H1 (cell line): ENCODE results near the gene PDE4B. TPM values are rescaled to one million over a fixed set of nuclear protein-coding genes. Genes with fewer than 3 reads are reported as not detected.

Experiments
- CTCF ChIA-PET: fragments of 300-600 bp; sonication (Branson Sonifier 250); formaldehyde crosslinking; loops from one replicate; lab custom pipeline; 2021; ENCODE audit not compliant: partially characterized antibody; lab: Charles Lee
- POLR2A ChIA-PET: fragments of 300-600 bp; sonication (Branson Sonifier 250); formaldehyde crosslinking; loops from one replicate; lab custom pipeline; 2021; ENCODE audit warnings: inconsistent platforms; ENCODE audit not compliant: partially characterized antibody; lab: Charles Lee
- DNase-seq, 2 experiments: peaks; one replicate each; pipeline versions ENCODE4 v3.0.0 to v3.0.0-alpha.2; 2010 to 2022; ENCODE audit warnings: low spot score in 2 of 2, low read depth in 1 of 2, mixed read lengths in 1 of 2
- FAIRE-seq: peaks from 2 replicates; lab custom pipeline; 2011; peaks lifted over from hg19 to GRCh38; lab: Jason Lieb, UNC
- H2AFZ ChIP-seq: 2 replicates; pipeline ENCODE4 v1.8.1; 2012; ENCODE audit warnings: low read length, inconsistent platforms
- H2AK5ac ChIP-seq: 2 replicates; pipeline ENCODE4 v1.6.1; 2013; ENCODE audit warnings: low read depth, low read length
- H2BK120ac ChIP-seq: replicated peaks from 2 replicates; pipeline ENCODE3; 2013; ENCODE audit warnings: low read depth, low read length, inconsistent platforms
- H2BK12ac ChIP-seq: 2 replicates; pipeline ENCODE4 v1.6.1; 2013; ENCODE audit warnings: low read depth, low read length
- H2BK15ac ChIP-seq: 2 replicates; pipeline ENCODE4 v1.6.1; 2013; ENCODE audit warnings: low read length
- H2BK20ac ChIP-seq: 2 replicates; pipeline ENCODE4 v1.6.1; 2013; ENCODE audit warnings: low read length
- H2BK5ac ChIP-seq: 2 replicates; pipeline ENCODE4 v1.6.1; 2013; ENCODE audit warnings: low read depth, low read length
- H3K14ac ChIP-seq: 2 replicates; pipeline ENCODE4 v1.6.1; 2013; ENCODE audit warnings: inconsistent platforms; ENCODE audit not compliant: insufficient read length
- H3K18ac ChIP-seq: 2 replicates; pipeline ENCODE4 v1.6.1; 2013; ENCODE audit warnings: low read length; ENCODE audit errors: extremely low read depth
- H3K23ac ChIP-seq: 2 replicates; pipeline ENCODE4 v1.6.1; 2013; ENCODE audit warnings: inconsistent platforms; ENCODE audit not compliant: insufficient read length
- H3K23me2 ChIP-seq: 2 replicates; pipeline ENCODE4 v1.6.1; 2013; ENCODE audit warnings: low read depth, low read length
- H3K27ac ChIP-seq: 2 replicates; pipeline ENCODE4 v1.6.1; 2011; ENCODE audit warnings: low read depth, low read length, inconsistent platforms
- H3K27me3 ChIP-seq, 4 experiments: replicated peaks in 1 of 4; 1 replicate in 1 of 4; 2 replicates in 3 of 4; pipeline versions ENCODE4 v1.6.1 to v1.8.1; 2011 to 2013; ENCODE audit warnings: low read length in 3 of 4, mild to moderate bottlenecking in 3 of 4, inconsistent platforms in 2 of 4, mixed read lengths in 2 of 4, moderate library complexity in 1 of 4; ENCODE audit not compliant: control insufficient read depth in 3 of 4, insufficient read depth in 3 of 4; ENCODE audit errors: extremely low read depth in 1 of 4
- H3K36me3 ChIP-seq, 4 experiments: 2 replicates each; pipeline versions ENCODE4 v1.6.1 to v1.8.1; 2011 to 2013; ENCODE audit warnings: mild to moderate bottlenecking in 4 of 4, low read length in 3 of 4, moderate library complexity in 2 of 4, control low read depth in 1 of 4, inconsistent platforms in 1 of 4; ENCODE audit not compliant: insufficient read depth in 4 of 4, control insufficient read depth in 2 of 4
- H3K4ac ChIP-seq: replicated peaks from 2 replicates; pipeline ENCODE3; 2013; ENCODE audit warnings: low read length, low read depth, mixed read lengths, inconsistent platforms; ENCODE audit not compliant: insufficient read length
- H3K4me1 ChIP-seq, 4 experiments: replicated peaks in 1 of 4; 1 replicate in 1 of 4; 2 replicates in 3 of 4; pipeline versions ENCODE4 v1.6.1 to v1.8.1; 2011 to 2013; ENCODE audit warnings: low read length in 3 of 4, inconsistent platforms in 2 of 4, mixed read lengths in 1 of 4; ENCODE audit not compliant: insufficient read depth in 4 of 4, control insufficient read depth in 3 of 4
- H3K4me2 ChIP-seq, 2 experiments: 2 replicates each; pipeline versions ENCODE4 v1.6.1 to v1.8.1; 2011 to 2013; ENCODE audit warnings: low read depth in 2 of 2, low read length in 2 of 2, control low read depth in 1 of 2, inconsistent platforms in 1 of 2, mild to moderate bottlenecking in 1 of 2; ENCODE audit not compliant: insufficient read depth in 1 of 2
- H3K4me3 ChIP-seq, 4 experiments: fragments of 200-600, 300-600 bp in 1 of 4; sonication (generic), shearing (Covaris generic), sonication (Bioruptor Twin) in 1 of 4; 2 replicates each; pipeline versions ENCODE4 v1.5.1 to v1.8.1; 2011 to 2016; ENCODE audit warnings: low read length in 4 of 4, low read depth in 3 of 4, control low read depth in 2 of 4, inconsistent platforms in 2 of 4, mild to moderate bottlenecking in 2 of 4, mixed read lengths in 1 of 4, moderate library complexity in 1 of 4; ENCODE audit not compliant: insufficient read depth in 2 of 4; ENCODE audit errors: extremely low read depth in 1 of 4
- H3K56ac ChIP-seq: replicated peaks from 2 replicates; pipeline ENCODE3; 2013; ENCODE audit warnings: low read depth, mild to moderate bottlenecking, mixed read lengths, low read length, inconsistent platforms; ENCODE audit not compliant: insufficient read length
- H3K79me1 ChIP-seq: 2 replicates; pipeline ENCODE4 v1.6.1; 2013; ENCODE audit warnings: low read depth, low read length, control low read depth
- H3K79me2 ChIP-seq, 2 experiments: 2 replicates each; pipeline versions ENCODE4 v1.6.1 to v1.8.1; 2012 to 2013; ENCODE audit warnings: low read length in 2 of 2, mild to moderate bottlenecking in 2 of 2, inconsistent platforms in 1 of 2; ENCODE audit not compliant: insufficient read depth in 2 of 2, control insufficient read depth in 1 of 2
- H3K9ac ChIP-seq, 4 experiments: replicated peaks in 1 of 4; 1 replicate in 1 of 4; 2 replicates in 3 of 4; pipeline versions ENCODE4 v1.6.1 to v1.8.1; 2011 to 2013; ENCODE audit warnings: low read depth in 3 of 4, low read length in 3 of 4, control low read depth in 2 of 4, mild to moderate bottlenecking in 2 of 4, moderate library complexity in 2 of 4, inconsistent platforms in 1 of 4; ENCODE audit errors: extremely low read depth in 1 of 4
- H3K9me3 ChIP-seq, 2 experiments: 2 replicates each; pipeline versions ENCODE4 v1.6.1 to v1.8.1; 2012 to 2013; ENCODE audit warnings: mild to moderate bottlenecking in 2 of 2, moderate library complexity in 2 of 2, control low read depth in 1 of 2, inconsistent platforms in 1 of 2, low read depth in 1 of 2, low read length in 1 of 2, mixed read lengths in 1 of 2; ENCODE audit not compliant: insufficient read depth in 2 of 2
- H4K20me1 ChIP-seq, 2 experiments: replicated peaks in 1 of 2; 2 replicates each; pipeline versions ENCODE3 to v1.8.1; 2011 to 2013; ENCODE audit warnings: inconsistent platforms in 2 of 2, low read length in 2 of 2, mild to moderate bottlenecking in 1 of 2; ENCODE audit not compliant: insufficient read depth in 2 of 2, control insufficient read depth in 1 of 2
- H4K5ac ChIP-seq: 2 replicates; pipeline ENCODE4 v1.6.1; 2013; ENCODE audit warnings: low read length, low read depth, mixed read lengths, inconsistent platforms; ENCODE audit not compliant: insufficient read length
- H4K8ac ChIP-seq: 2 replicates; pipeline ENCODE4 v1.8.0; 2013; ENCODE audit warnings: mild to moderate bottlenecking, moderate library complexity, low read length, inconsistent platforms; ENCODE audit not compliant: insufficient read depth; ENCODE audit errors: extremely low read depth
- H4K91ac ChIP-seq: replicated peaks from 2 replicates; pipeline ENCODE3; 2013; ENCODE audit warnings: low read length, mixed read lengths, inconsistent platforms; ENCODE audit not compliant: insufficient read length
- CREB1 ChIP-seq: IDR thresholded peaks from 2 replicates; pipeline ENCODE4 v1.6.1; 2012; ENCODE audit warnings: inconsistent platforms
- EP300 ChIP-seq, 2 experiments: IDR thresholded peaks; 1 replicate in 1 of 2; 2 replicates in 1 of 2; pipeline ENCODE4 v1.6.1; 2011 to 2012; ENCODE audit warnings: low read depth in 2 of 2, low read length in 2 of 2, mild to moderate bottlenecking in 2 of 2, borderline replicate concordance in 1 of 2, inconsistent platforms in 1 of 2, moderate library complexity in 1 of 2
- JUN ChIP-seq: IDR thresholded peaks from 2 replicates; pipeline ENCODE4 v1.6.1; 2011; ENCODE audit warnings: low read depth, mild to moderate bottlenecking, improper control_type of control experiment, low read length
- KDM1A ChIP-seq: fragments of 200-600, 300-600 bp; sonication (generic); IDR thresholded peaks from 2 replicates; pipeline ENCODE4 v1.7.1; 2016; ENCODE audit warnings: mild to moderate bottlenecking, low read length, borderline replicate concordance
- KDM4A ChIP-seq: IDR thresholded peaks from one replicate; pipeline ENCODE4 v1.7.1; 2012; ENCODE audit warnings: low read depth, mild to moderate bottlenecking, moderate library complexity, low read length, inconsistent platforms; ENCODE audit not compliant: severe bottlenecking
- MAFK ChIP-seq: IDR thresholded peaks from 2 replicates; pipeline ENCODE4 v1.6.1; 2012; ENCODE audit warnings: low read depth, mild to moderate bottlenecking, improper control_type of control experiment, low read length
- NANOG ChIP-seq: IDR thresholded peaks from 2 replicates; pipeline ENCODE4 v1.6.1; 2011; ENCODE audit warnings: low read length, low read depth, mild to moderate bottlenecking, inconsistent platforms; ENCODE audit not compliant: insufficient read depth, poor library complexity, severe bottlenecking
- PHF8 ChIP-seq: fragments of 200-600 bp; sonication (generic); conservative IDR thresholded peaks from 2 replicates; pipeline ENCODE4 v1.7.1; 2012; ENCODE audit warnings: low read depth, mild to moderate bottlenecking, inconsistent platforms, low read length, moderate library complexity
- POLR2A ChIP-seq, 2 experiments: IDR thresholded peaks; 1 replicate in 1 of 2; 2 replicates in 1 of 2; pipeline ENCODE4 v1.6.1; 2011; ENCODE audit warnings: low read depth in 2 of 2, low read length in 2 of 2, mild to moderate bottlenecking in 2 of 2; ENCODE audit errors: control extremely low read depth in 1 of 2
- RXRA ChIP-seq: IDR thresholded peaks from 2 replicates; pipeline ENCODE4 v1.6.1; 2011; ENCODE audit warnings: low read depth, mild to moderate bottlenecking, low read length, moderate library complexity; ENCODE audit not compliant: insufficient read depth
- SIN3A ChIP-seq, 2 experiments: IDR thresholded peaks in 1 of 2; conservative IDR thresholded peaks in 1 of 2; 2 replicates each; pipeline ENCODE4 v1.6.1; 2011 to 2012; ENCODE audit warnings: low read length in 2 of 2, improper control_type of control experiment in 1 of 2, low read depth in 1 of 2, mild to moderate bottlenecking in 1 of 2
- SP1 ChIP-seq: IDR thresholded peaks from 2 replicates; pipeline ENCODE4 v1.6.1; 2011; ENCODE audit warnings: low read depth, low read length
- SP2 ChIP-seq: IDR thresholded peaks from 2 replicates; pipeline ENCODE4 v1.6.1; 2012; ENCODE audit warnings: mild to moderate bottlenecking, low read length, inconsistent platforms
- YY1 ChIP-seq: IDR thresholded peaks from 2 replicates; pipeline ENCODE4 v1.6.1; 2011; ENCODE audit warnings: low read depth, mild to moderate bottlenecking, low read length
- WGBS, 2 experiments: shearing (Covaris generic) in 1 of 2; methylation state at CpG; one replicate each; pipeline versions ENCODE4 v1.1.6 to v1.1.7; 2013 to 2015; ENCODE audit warnings: low lambda C conversion rate in 2 of 2, mixed read lengths in 2 of 2, inconsistent platforms in 1 of 2, low coverage in 1 of 2, missing lambda C conversion rate in 1 of 2; ENCODE audit not compliant: insufficient replicate concordance in 2 of 2, insufficient coverage in 1 of 2, insufficient read length in 1 of 2; ENCODE audit errors: extremely low coverage in 1 of 2, missing lambda C conversion rate in 1 of 2; 5-methylcytosine and 5-hydroxymethylcytosine counted together
- polyA plus RNA-seq, 7 experiments: library from polyadenylated mRNA; depleted of rRNA in 3 of 7; stranded (reverse) in 5 of 7; unstranded in 2 of 7; fragments of >200 nt in 5 of 7; fragments of 200-250 nt in 2 of 7; gene quantifications; 1 replicate in 5 of 7; 2 replicates in 1 of 7; 4 replicates in 1 of 7; pipeline versions ENCODE4 v1.2.1 to v1.2.3, GENCODE V29; 2011 to 2013; ENCODE audit warnings: missing spikeins in 2 of 7, mixed read lengths in 2 of 7
- total RNA-seq: library from RNA; stranded (reverse); fragmentation: NEBNext Ultra II Directional; extraction: Animal tissue kit (Norgen Biotek cat#: 25700); gene quantifications from 2 replicates; pipeline ENCODE4 v1.2.1, GENCODE V29; 2021
- TF ChIP-seq, protein P1 (sequence below): IDR thresholded peaks from 2 replicates; pipeline ENCODE4 v1.6.1; 2011; ENCODE audit warnings: low read depth, mild to moderate bottlenecking, low read length; ENCODE audit not compliant: insufficient read depth

The PDE4B gene
- total and polyA plus RNA-seq, 2 of the 8 experiments (the other 6 are each of a cell fraction or from before 2014, with no cell fraction given), result 5.0 to 15.1 TPM

DNA sequence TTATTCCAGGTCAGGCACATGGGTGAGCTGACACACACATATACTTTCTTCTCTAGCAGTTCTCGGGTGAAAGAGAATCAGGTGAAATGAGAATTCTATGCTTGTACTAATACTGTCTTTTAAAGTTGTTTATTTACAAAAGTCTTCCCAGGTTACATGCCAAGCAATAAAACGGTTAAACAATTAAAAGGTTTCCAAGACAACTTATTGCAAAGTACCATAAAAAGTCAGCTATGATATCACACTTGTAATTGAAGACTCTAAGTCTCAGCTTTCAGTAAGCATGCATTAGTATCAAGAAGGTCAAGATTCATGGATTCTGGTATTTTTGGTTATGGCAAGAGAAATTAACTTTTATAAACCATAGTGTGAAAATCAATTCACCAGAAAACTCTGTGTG, 171.4 kb downstream of the PDE4B start:
- Histone ChIP-seq H3K4me1 (no peaks in the 10 kb centered on the region), H2BK15ac (no peak overlapping the region), H2BK12ac (no peak overlapping the region), H3K79me2 (no peaks in the 10 kb centered on the region), H3K56ac (no peak overlapping the region), H3K23me2 (no peaks in the 10 kb centered on the region), H4K20me1 (no peaks in the 10 kb centered on the region), H3K27ac (no peak overlapping the region), H3K4me2 (no peak overlapping the region), H3K4me3 (no peak overlapping the region), H4K8ac (no peak overlapping the region), H4K5ac (no peak overlapping the region), H2AFZ (no peak overlapping the region), H2AK5ac (no peak overlapping the region), H3K36me3 (no peaks in the 10 kb centered on the region), H4K91ac (no peak overlapping the region), H2BK20ac (no peak overlapping the region), H2BK120ac (no peak overlapping the region), H3K4ac (no peak overlapping the region), H3K27me3 (no peaks in the 10 kb centered on the region), H3K9ac (no peak overlapping the region), H3K18ac (no peak overlapping the region), H3K14ac (no peak overlapping the region), H3K23ac (no peak overlapping the region), H2BK5ac (no peak overlapping the region), H3K9me3 (no peaks in the 10 kb centered on the region), H3K79me1 (no peaks in the 10 kb centered on the region)
- no peak for DNase-seq
- FAIRE-seq, result no peak
- CTCF ChIA-PET, result interaction anchor here (0.8 to 8.1 kb wide), 3 partner anchors 10 to 482 kb away, joined by 3 to 204 read pairs (median 5); no protein-coding TSS in a partner anchor
- 85% methylated on average over 2 of the region's 2 CpGs; no CpG with 5 or more reads in 1 of the 2 experiments for WGBS, 2 experiments
- POLR2A ChIA-PET, result no interaction called here
- no peak for TF ChIP-seq PHF8
- TF ChIP-seq CREB1, result no peak
- TF ChIP-seq KDM4A, result no peak
- no peak for TF ChIP-seq RXRA
- TF ChIP-seq NANOG, result no peak
- TF ChIP-seq MAFK, result no peak
- TF ChIP-seq SIN3A (conservative IDR thresholded peaks at IDR 0.05 in 1 of 2, IDR thresholded peaks at IDR 0.05 in 1 of 2; ENCODE audit: low read depth in 1 of 2, low read length in 2 of 2), result no peak
- TF ChIP-seq POLR2A (IDR thresholded peaks at IDR 0.05; ENCODE audit: control extremely low read depth in 1 of 2, low read depth in 2 of 2, low read length in 2 of 2), result no peak
- no peak for TF ChIP-seq JUN
- TF ChIP-seq EP300 (IDR thresholded peaks at IDR 0.05; ENCODE audit: borderline replicate concordance in 1 of 2, low read depth in 2 of 2, low read length in 2 of 2), result no peak
- TF ChIP-seq YY1, result no peak
- no peak for TF ChIP-seq SP1
- TF ChIP-seq, protein P1, sequence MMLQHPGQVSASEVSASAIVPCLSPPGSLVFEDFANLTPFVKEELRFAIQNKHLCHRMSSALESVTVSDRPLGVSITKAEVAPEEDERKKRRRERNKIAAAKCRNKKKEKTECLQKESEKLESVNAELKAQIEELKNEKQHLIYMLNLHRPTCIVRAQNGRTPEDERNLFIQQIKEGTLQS, result no peak
- TF ChIP-seq SP2, result no peak
- no peak for TF ChIP-seq KDM1A
